BE2C (cell line): ENCODE measurements around the gene CARD14.

Source experiments
- DNase-seq: peaks from one replicate; pipeline ENCODE4 v3.0.0-alpha.2; 2020
- H3K27me3 ChIP-seq: fragments of 250-450 bp; sonication (Bioruptor Pico); 2 replicates; pipeline ENCODE4 v1.5.1; 2020; ENCODE audit warnings: mild to moderate bottlenecking
- H3K36me3 ChIP-seq: fragments of 250-450 bp; sonication (Bioruptor Pico); 2 replicates; pipeline ENCODE4 v1.5.1; 2020; ENCODE audit warnings: mild to moderate bottlenecking
- H3K4me1 ChIP-seq: fragments of 250-450 bp; sonication (Bioruptor Pico); 2 replicates; pipeline ENCODE4 v1.5.1; 2020
- H3K4me3 ChIP-seq: 2 replicates; pipeline ENCODE4 v1.5.1; 2011; ENCODE audit warnings: low read depth, low read length
- H3K9me3 ChIP-seq: fragments of 250-450 bp; sonication (Bioruptor Pico); 2 replicates; pipeline ENCODE4 v1.5.1; 2020
- TF ChIP-seq, protein P1 (sequence below): IDR thresholded peaks from 2 replicates; pipeline ENCODE4 v1.5.1; 2012; ENCODE audit warnings: mild to moderate bottlenecking, low read depth, low read length

CARD14 gene

DNA sequence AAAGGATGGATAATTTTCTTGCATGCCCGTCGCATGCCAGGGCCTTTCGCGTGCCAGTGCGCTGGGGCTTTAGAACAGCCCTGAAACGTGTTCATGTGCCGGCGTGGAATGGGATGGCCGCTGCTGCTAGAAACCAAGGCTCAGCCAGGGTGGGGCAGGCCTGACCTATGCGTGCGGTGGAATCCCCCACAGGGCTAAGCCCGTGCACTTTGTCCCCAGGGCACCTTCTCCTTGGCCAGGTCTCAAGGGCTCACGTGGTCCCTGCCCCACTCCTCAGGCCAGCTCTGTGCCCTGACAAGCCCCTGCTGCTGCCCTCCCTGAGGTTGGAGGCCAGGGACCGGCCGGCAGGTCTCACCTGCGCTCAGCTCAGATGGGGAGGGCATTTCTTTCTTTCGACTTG lies 77.7 kb downstream of the CARD14 start:
- no peaks in the 10 kb centered on the region for H3K27me3 ChIP-seq
- H3K4me3 ChIP-seq: no peak overlapping the region
- H3K36me3 ChIP-seq: no peaks in the 10 kb centered on the region
- TF ChIP-seq, protein P1, sequence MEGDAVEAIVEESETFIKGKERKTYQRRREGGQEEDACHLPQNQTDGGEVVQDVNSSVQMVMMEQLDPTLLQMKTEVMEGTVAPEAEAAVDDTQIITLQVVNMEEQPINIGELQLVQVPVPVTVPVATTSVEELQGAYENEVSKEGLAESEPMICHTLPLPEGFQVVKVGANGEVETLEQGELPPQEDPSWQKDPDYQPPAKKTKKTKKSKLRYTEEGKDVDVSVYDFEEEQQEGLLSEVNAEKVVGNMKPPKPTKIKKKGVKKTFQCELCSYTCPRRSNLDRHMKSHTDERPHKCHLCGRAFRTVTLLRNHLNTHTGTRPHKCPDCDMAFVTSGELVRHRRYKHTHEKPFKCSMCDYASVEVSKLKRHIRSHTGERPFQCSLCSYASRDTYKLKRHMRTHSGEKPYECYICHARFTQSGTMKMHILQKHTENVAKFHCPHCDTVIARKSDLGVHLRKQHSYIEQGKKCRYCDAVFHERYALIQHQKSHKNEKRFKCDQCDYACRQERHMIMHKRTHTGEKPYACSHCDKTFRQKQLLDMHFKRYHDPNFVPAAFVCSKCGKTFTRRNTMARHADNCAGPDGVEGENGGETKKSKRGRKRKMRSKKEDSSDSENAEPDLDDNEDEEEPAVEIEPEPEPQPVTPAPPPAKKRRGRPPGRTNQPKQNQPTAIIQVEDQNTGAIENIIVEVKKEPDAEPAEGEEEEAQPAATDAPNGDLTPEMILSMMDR: no peak
- no peaks in the 10 kb centered on the region for H3K9me3 ChIP-seq
- H3K4me1 ChIP-seq: no peaks in the 10 kb centered on the region
- DNase-seq: no peak

DNA sequence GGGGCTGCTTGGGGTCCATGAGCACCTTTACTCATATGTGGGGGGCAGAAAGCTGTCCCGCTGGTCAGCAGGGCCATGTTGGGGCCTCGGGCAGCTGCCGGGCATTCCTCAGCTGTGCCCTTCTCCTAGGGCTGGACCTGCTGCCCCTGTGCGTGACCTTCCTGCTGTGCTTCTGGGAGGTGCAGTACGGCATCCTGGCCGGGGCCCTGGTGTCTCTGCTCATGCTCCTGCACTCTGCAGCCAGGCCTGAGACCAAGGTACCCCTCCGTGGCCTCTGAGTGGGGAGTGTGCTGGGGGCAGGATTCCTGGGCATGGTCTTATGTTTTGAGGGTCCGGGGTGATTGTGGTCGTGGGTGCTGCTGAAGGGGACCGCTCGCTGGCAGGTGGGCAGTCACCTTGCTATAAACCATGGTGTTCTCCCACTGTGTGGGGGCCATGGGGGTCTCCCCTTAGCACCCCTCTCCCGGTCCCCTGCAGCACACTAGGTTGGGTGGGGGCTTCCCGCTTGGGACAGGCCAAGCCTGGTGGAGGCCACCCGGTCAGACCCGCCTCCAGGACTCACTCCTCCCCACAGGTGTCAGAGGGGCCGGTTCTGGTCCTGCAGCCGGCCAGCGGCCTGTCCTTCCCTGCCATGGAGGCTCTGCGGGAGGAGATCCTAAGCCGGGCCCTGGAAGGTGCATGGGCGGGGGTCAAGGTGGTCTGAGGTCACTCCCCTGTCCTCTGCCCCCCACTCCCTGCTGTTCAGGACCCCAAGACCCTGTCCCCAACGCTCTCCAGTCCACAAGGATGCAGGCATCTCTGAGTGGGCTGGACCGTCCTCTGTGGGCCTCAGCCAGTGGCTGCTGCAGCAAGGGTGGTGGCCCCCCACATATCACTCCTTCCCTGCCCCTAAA lies 78.4 kb downstream of the CARD14 start:
- no peak for DNase-seq
- H3K4me3 ChIP-seq: no peak overlapping the region
- no peaks in the 10 kb centered on the region for H3K27me3 ChIP-seq
- H3K36me3 ChIP-seq: no peaks in the 10 kb centered on the region
- no peaks in the 10 kb centered on the region for H3K9me3 ChIP-seq
- no peaks in the 10 kb centered on the region for H3K4me1 ChIP-seq
- TF ChIP-seq, protein P1: no peak

- H3K27me3 ChIP-seq: no peaks in the 10 kb centered on the region
- no peak for DNase-seq
- H3K4me1 ChIP-seq: no peaks in the 10 kb centered on the region
- no peaks in the 10 kb centered on the region for H3K9me3 ChIP-seq
- no peak overlapping the region for H3K4me3 ChIP-seq
- TF ChIP-seq, protein P1: no peak
- H3K36me3 ChIP-seq: no peaks in the 10 kb centered on the region
These were observed 79.3 kb downstream of the CARD14 start for GRCh38 chr17:80248894-80249710.

DNA sequence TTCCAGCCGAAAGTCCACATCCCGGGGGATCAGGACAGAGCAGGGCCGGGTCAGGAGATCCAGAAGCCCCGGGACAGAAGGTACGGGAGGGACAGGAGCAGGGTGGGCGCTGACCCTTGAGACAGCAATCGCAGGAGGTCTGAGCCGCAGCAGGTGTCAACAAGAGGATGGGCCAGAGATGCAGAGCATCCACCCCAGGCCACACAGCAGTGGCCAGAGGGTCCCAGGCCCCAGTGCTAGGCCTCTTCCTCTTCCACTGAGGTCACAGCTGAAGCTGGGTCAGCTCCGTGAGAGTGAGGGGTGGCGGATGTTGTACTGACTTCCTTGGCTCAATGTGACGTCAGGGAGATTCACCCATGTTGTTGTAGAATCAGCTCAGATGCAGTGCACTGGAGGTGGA lies 82.1 kb downstream of the CARD14 start:
- no peak for DNase-seq
- Histone ChIP-seq H3K36me3 (no peaks in the 10 kb centered on the region), H3K9me3 (no peaks in the 10 kb centered on the region), H3K4me1 (no peaks in the 10 kb centered on the region; the same call in 1 of the 2 replicates), H3K4me3 (no peak overlapping the region), H3K27me3 (no peaks in the 10 kb centered on the region)
- TF ChIP-seq, protein P1: no peak

DNA sequence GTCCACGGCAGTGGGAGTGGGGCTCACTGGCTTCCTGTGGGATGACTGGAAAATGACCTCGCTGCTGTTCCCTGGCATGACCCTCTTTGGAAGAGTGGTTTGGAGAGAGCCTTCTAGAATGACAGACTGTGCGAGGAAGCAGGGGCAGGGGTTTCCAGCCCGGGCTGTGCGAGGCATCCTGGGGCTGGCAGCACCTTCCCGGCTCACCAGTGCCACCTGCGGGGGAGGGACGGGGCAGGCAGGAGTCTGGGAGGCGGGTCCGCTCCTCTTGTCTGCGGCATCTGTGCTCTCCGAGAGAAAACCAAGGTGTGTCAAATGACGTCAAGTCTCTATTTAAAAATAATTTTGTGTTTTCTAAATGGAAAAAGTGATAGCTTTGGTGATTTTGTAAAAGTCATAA lies 83.0 kb downstream of the CARD14 start:
- DNase-seq: peak; percentile 85
- Histone ChIP-seq H3K4me3 (no peak overlapping the region), H3K36me3 (no peaks in the 10 kb centered on the region), H3K9me3 (no peaks in the 10 kb centered on the region), H3K27me3 (no peaks in the 10 kb centered on the region), H3K4me1 (no peaks in the 10 kb centered on the region; the same call in 1 of the 2 replicates)
- TF ChIP-seq, protein P1: peak; percentile 81
